ENCODE measurements around the gene NDUFA3.

NDUFA3 gene

GRCh38 chr19:54153731-54154326 lies 51.2 kb downstream of the NDUFA3 start:
- Histone ChIP-seq H3K4me1 (ENCODE audit: control insufficient read depth, low read length) (peaks cover 9% of the 10 kb centered on the region), H3K4me2 (ENCODE audit: low read length) (no peak overlapping the region), H3K9me3 (ENCODE audit: control insufficient read depth, insufficient read depth, low read length) (no peaks in the 10 kb centered on the region), H3K4me3 (ENCODE audit: low read length) (no peak overlapping the region), H3K9me2 (replicated peaks; ENCODE audit: control insufficient read depth, low read length) (no peaks in the 10 kb centered on the region), H3K36me3 (ENCODE audit: control insufficient read depth, low read length) (peaks cover 84% of the 10 kb centered on the region), H3K27ac (ENCODE audit: low read depth, low read length) (no peak overlapping the region), H3F3A (ENCODE audit: control insufficient read depth, insufficient read depth) (peaks cover 3% of the 10 kb centered on the region), H3K27me3 (ENCODE audit: control insufficient read depth, low read length) (no peaks in the 10 kb centered on the region), H4K20me1 (ENCODE audit: control insufficient read depth, insufficient read depth, low read depth, low read length) (no peaks in the 10 kb centered on the region), H3K79me2 (ENCODE audit: control insufficient read depth, low read length) (peaks cover 9% of the 10 kb centered on the region)
- TF ChIP-seq CTCF (IDR thresholded peaks at IDR 0.05; ENCODE audit: low read depth, low read length, poor library complexity, severe bottlenecking), result no peak
- TF ChIP-seq EZH2phosphoT487 (IDR thresholded peaks at IDR 0.05; ENCODE audit: borderline replicate concordance, low read length), result no peak

- H3K36me3 ChIP-seq (ENCODE audit: control insufficient read depth, low read length), result peaks cover 75% of the 10 kb centered on the region
These were observed 52.1 kb downstream of the NDUFA3 start for GRCh38 chr19:54154603-54155345.

GRCh38 chr19:54155694-54156093 lies 53.0 kb downstream of the NDUFA3 start:
- Histone ChIP-seq H3K79me2 (ENCODE audit: control insufficient read depth, low read length) (peaks cover 20% of the 10 kb centered on the region), H3K4me2 (ENCODE audit: low read length) (no peak overlapping the region), H3F3A (ENCODE audit: control insufficient read depth, insufficient read depth) (peaks cover 3% of the 10 kb centered on the region), H3K4me3 (ENCODE audit: low read length) (no peak overlapping the region), H3K27ac (ENCODE audit: low read depth, low read length) (no peak overlapping the region), H3K9me2 (replicated peaks; ENCODE audit: control insufficient read depth, low read length) (no peaks in the 10 kb centered on the region), H3K36me3 (ENCODE audit: control insufficient read depth, low read length) (peaks cover 66% of the 10 kb centered on the region), H3K27me3 (ENCODE audit: control insufficient read depth, low read length) (no peaks in the 10 kb centered on the region), H3K4me1 (ENCODE audit: control insufficient read depth, low read length) (peaks cover 14% of the 10 kb centered on the region), H3K9me3 (ENCODE audit: control insufficient read depth, insufficient read depth, low read length) (no peaks in the 10 kb centered on the region), H4K20me1 (ENCODE audit: control insufficient read depth, insufficient read depth, low read depth, low read length) (no peaks in the 10 kb centered on the region)
- no peak for TF ChIP-seq EZH2phosphoT487 (IDR thresholded peaks at IDR 0.05; ENCODE audit: borderline replicate concordance, low read length)
- no peak for TF ChIP-seq CTCF (IDR thresholded peaks at IDR 0.05; ENCODE audit: low read depth, low read length, poor library complexity, severe bottlenecking)

More at GRCh38 chr19:54154603-54155345, 52.1 kb downstream of the NDUFA3 start:
- TF ChIP-seq CTCF (IDR thresholded peaks at IDR 0.05; ENCODE audit: low read depth, low read length, poor library complexity, severe bottlenecking) (no peak), EZH2phosphoT487 (IDR thresholded peaks at IDR 0.05; ENCODE audit: borderline replicate concordance, low read length) (no peak)
- H3K79me2 ChIP-seq (ENCODE audit: control insufficient read depth, low read length), result peaks cover 13% of the 10 kb centered on the region
- H3K4me3 ChIP-seq (ENCODE audit: low read length), result no peak overlapping the region
- no peaks in the 10 kb centered on the region for H4K20me1 ChIP-seq (ENCODE audit: control insufficient read depth, insufficient read depth, low read depth, low read length)
- no peaks in the 10 kb centered on the region for H3K27me3 ChIP-seq (ENCODE audit: control insufficient read depth, low read length)
- H3K9me3 ChIP-seq (ENCODE audit: control insufficient read depth, insufficient read depth, low read length), result no peaks in the 10 kb centered on the region
- peaks cover 3% of the 10 kb centered on the region for H3F3A ChIP-seq (ENCODE audit: control insufficient read depth, insufficient read depth)
- no peaks in the 10 kb centered on the region for H3K9me2 ChIP-seq (replicated peaks; ENCODE audit: control insufficient read depth, low read length)
- no peak overlapping the region for H3K27ac ChIP-seq (ENCODE audit: low read depth, low read length)
- H3K4me1 ChIP-seq (ENCODE audit: control insufficient read depth, low read length), result peaks cover 12% of the 10 kb centered on the region
- H3K4me2 ChIP-seq (ENCODE audit: low read length), result no peak overlapping the region

All from DOHH2 (cell line).